ENCODE results near the gene FGF14. TPM values are rescaled to one million over a fixed set of nuclear protein-coding genes. Genes with fewer than 3 reads are reported as not detected.

FGF14 gene
- polyA plus RNA-seq, 1 of the 3 experiments (the other 2 are of a cell fraction): 0.20 TPM

DNA sequence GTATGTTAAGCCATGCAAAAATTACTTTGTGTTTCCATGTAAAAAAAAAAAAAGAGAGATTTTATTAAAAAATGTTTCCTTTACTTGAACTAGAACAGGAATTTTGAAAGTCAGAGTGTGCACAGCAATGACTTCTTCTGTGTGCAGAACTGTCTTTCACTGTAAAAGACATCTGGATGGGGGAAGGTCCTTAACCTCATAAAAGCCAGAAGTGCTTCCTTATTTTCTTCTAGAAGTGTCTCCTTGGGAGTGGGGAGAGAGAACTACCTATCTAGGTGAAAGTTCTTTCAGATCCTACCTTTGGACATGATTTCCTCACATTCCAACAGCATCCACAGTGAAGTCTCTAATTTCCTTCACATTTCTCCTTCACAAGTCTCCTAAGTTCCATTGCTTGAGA is 360.3 kb downstream of the FGF14 start:
- CTCF ChIA-PET: interaction anchor here (1.1 kb wide), 1 partner anchor 514 kb away, joined by 3 read pairs; no protein-coding TSS in a partner anchor
- no peaks in the 10 kb centered on the region for H3K27me3 ChIP-seq (ENCODE audit: insufficient read depth)
- no peaks in the 10 kb centered on the region for H4K20me1 ChIP-seq (ENCODE audit: insufficient read depth)
- H3K4me2 ChIP-seq: no peak overlapping the region
- DNase-seq: no peak
- no peaks in the 10 kb centered on the region for H3K9me2 ChIP-seq
- no peaks in the 10 kb centered on the region for H3K9me3 ChIP-seq
- H3K36me3 ChIP-seq (replicated peaks in 1 of 2; ENCODE audit: control insufficient read depth in 1 of 2, insufficient read depth in 2 of 2, low read length in 1 of 2): no peaks in the 10 kb centered on the region
- TF ChIP-seq, protein P1, sequence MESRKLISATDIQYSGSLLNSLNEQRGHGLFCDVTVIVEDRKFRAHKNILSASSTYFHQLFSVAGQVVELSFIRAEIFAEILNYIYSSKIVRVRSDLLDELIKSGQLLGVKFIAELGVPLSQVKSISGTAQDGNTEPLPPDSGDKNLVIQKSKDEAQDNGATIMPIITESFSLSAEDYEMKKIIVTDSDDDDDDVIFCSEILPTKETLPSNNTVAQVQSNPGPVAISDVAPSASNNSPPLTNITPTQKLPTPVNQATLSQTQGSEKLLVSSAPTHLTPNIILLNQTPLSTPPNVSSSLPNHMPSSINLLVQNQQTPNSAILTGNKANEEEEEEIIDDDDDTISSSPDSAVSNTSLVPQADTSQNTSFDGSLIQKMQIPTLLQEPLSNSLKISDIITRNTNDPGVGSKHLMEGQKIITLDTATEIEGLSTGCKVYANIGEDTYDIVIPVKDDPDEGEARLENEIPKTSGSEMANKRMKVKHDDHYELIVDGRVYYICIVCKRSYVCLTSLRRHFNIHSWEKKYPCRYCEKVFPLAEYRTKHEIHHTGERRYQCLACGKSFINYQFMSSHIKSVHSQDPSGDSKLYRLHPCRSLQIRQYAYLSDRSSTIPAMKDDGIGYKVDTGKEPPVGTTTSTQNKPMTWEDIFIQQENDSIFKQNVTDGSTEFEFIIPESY (IDR thresholded peaks at IDR 0.05; ENCODE audit: borderline replicate concordance, low read depth): no peak
- TF ChIP-seq, protein P2, sequence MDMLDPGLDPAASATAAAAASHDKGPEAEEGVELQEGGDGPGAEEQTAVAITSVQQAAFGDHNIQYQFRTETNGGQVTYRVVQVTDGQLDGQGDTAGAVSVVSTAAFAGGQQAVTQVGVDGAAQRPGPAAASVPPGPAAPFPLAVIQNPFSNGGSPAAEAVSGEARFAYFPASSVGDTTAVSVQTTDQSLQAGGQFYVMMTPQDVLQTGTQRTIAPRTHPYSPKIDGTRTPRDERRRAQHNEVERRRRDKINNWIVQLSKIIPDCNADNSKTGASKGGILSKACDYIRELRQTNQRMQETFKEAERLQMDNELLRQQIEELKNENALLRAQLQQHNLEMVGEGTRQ (IDR thresholded peaks at IDR 0.05; ENCODE audit: borderline replicate concordance, low read depth, low read length): no peak
- H3K27ac ChIP-seq (ENCODE audit: low read depth in 2 of 2, low read length in 1 of 2): no peak overlapping the region; a peak in 1 of 4 replicates
- H3K4me3 ChIP-seq (ENCODE audit: low read depth in 2 of 2, low read length in 1 of 2): no peak overlapping the region
- no peak overlapping the region for H3K9ac ChIP-seq
- H3F3A ChIP-seq (replicated peaks; ENCODE audit: insufficient read depth): no peaks in the 10 kb centered on the region
- H3K4me1 ChIP-seq (ENCODE audit: control insufficient read depth in 1 of 2, insufficient read depth in 2 of 2, low read depth in 1 of 2, low read length in 1 of 2): peaks cover 0 to 20% of the 10 kb centered on the region in 2 experiments; a peak in 2 of 4 replicates
- no peak overlapping the region for H2AFZ ChIP-seq (ENCODE audit: low read depth)
- H3K79me2 ChIP-seq (ENCODE audit: insufficient read depth): no peaks in the 10 kb centered on the region
- POLR2A ChIA-PET: no interaction called here

DNA sequence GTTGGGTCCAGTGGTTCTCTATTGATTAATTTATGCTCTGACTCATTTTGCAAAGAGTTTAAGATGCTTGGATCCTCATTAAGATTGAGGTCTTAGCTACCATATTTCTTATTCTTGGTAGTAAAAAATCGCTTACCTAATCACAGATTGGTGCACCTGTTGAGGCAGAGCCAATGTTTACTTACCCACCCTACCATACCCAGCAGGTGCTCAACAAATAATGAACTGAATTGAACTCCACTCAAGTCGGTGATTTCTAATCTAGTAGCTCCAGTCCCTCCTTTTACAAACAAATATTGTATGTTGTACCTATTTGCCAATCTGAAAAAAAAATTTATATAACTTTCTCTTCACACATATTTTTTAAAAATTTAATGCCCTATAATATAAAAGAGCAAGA is 361.0 kb downstream of the FGF14 start:
- H3K27ac ChIP-seq (ENCODE audit: low read depth in 2 of 2, low read length in 1 of 2): peak overlapping the region in 1 of 2 experiments; percentile 81; a peak in 1 of 4 replicates
- no peaks in the 10 kb centered on the region for H3K36me3 ChIP-seq (replicated peaks in 1 of 2; ENCODE audit: control insufficient read depth in 1 of 2, insufficient read depth in 2 of 2, low read length in 1 of 2)
- H4K20me1 ChIP-seq (ENCODE audit: insufficient read depth): no peaks in the 10 kb centered on the region
- no peaks in the 10 kb centered on the region for H3K9me3 ChIP-seq
- no peak overlapping the region for H3K4me3 ChIP-seq (ENCODE audit: low read depth in 2 of 2, low read length in 1 of 2)
- CTCF ChIA-PET: interaction anchor here (0.6 to 1.4 kb wide), 4 partner anchors 127 to 530 kb away, joined by 3 to 5 read pairs (median 3); no protein-coding TSS in a partner anchor
- H3K4me1 ChIP-seq (ENCODE audit: control insufficient read depth in 1 of 2, insufficient read depth in 2 of 2, low read depth in 1 of 2, low read length in 1 of 2): peaks cover 0 to 18% of the 10 kb centered on the region in 2 experiments; a peak in 2 of 4 replicates
- no peak overlapping the region for H3K9ac ChIP-seq
- DNase-seq: no peak
- H2AFZ ChIP-seq (ENCODE audit: low read depth): no peak overlapping the region
- no peak overlapping the region for H3K4me2 ChIP-seq
- H3K27me3 ChIP-seq (ENCODE audit: insufficient read depth): no peaks in the 10 kb centered on the region
- POLR2A ChIA-PET: no interaction called here
- no peaks in the 10 kb centered on the region for H3K79me2 ChIP-seq (ENCODE audit: insufficient read depth)
- TF ChIP-seq JUND (IDR thresholded peaks at IDR 0.05) (no peak), NRF1 (IDR thresholded peaks at IDR 0.05; ENCODE audit: low read depth, low read length) (no peak), RAD21 (IDR thresholded peaks at IDR 0.05; ENCODE audit: low read length) (no peak), YY1 (IDR thresholded peaks at IDR 0.05; ENCODE audit: low read depth) (no peak), NFIC (IDR thresholded peaks at IDR 0.05; ENCODE audit: borderline replicate concordance) (no peak), FOXJ3 (CRISPR knock-in tag; IDR thresholded peaks at IDR 0.05) (no peak), MEF2A (IDR thresholded peaks at IDR 0.05; ENCODE audit: borderline replicate concordance, low read depth) (no peak), SIN3A (IDR thresholded peaks at IDR 0.05; ENCODE audit: borderline replicate concordance, low read depth, low read length) (no peak), MXI1 (IDR thresholded peaks at IDR 0.05; ENCODE audit: low read depth, low read length) (no peak), RCOR1 (IDR thresholded peaks at IDR 0.05; ENCODE audit: low read length) (no peak), RXRA (IDR thresholded peaks at IDR 0.05; ENCODE audit: borderline replicate concordance, low read depth) (no peak), ELF1 (IDR thresholded peaks at IDR 0.05) (no peak)
- TF ChIP-seq, protein P1 (IDR thresholded peaks at IDR 0.05; ENCODE audit: borderline replicate concordance, low read depth): no peak
- TF ChIP-seq, protein P3, sequence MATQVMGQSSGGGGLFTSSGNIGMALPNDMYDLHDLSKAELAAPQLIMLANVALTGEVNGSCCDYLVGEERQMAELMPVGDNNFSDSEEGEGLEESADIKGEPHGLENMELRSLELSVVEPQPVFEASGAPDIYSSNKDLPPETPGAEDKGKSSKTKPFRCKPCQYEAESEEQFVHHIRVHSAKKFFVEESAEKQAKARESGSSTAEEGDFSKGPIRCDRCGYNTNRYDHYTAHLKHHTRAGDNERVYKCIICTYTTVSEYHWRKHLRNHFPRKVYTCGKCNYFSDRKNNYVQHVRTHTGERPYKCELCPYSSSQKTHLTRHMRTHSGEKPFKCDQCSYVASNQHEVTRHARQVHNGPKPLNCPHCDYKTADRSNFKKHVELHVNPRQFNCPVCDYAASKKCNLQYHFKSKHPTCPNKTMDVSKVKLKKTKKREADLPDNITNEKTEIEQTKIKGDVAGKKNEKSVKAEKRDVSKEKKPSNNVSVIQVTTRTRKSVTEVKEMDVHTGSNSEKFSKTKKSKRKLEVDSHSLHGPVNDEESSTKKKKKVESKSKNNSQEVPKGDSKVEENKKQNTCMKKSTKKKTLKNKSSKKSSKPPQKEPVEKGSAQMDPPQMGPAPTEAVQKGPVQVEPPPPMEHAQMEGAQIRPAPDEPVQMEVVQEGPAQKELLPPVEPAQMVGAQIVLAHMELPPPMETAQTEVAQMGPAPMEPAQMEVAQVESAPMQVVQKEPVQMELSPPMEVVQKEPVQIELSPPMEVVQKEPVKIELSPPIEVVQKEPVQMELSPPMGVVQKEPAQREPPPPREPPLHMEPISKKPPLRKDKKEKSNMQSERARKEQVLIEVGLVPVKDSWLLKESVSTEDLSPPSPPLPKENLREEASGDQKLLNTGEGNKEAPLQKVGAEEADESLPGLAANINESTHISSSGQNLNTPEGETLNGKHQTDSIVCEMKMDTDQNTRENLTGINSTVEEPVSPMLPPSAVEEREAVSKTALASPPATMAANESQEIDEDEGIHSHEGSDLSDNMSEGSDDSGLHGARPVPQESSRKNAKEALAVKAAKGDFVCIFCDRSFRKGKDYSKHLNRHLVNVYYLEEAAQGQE (IDR thresholded peaks at IDR 0.05; ENCODE audit: low read depth, low read length): no peak
- H3K9me2 ChIP-seq: no peaks in the 10 kb centered on the region
- WGBS (ENCODE audit: low lambda C conversion rate): 45% methylated on average over 2 of the region's 2 CpGs
- no peaks in the 10 kb centered on the region for H3F3A ChIP-seq (replicated peaks; ENCODE audit: insufficient read depth)

Measured in SK-N-SH (cell line).